ENCODE results near the gene TAAR6.
"Not testable (repeated sequence)": the region's sequence is repeated elsewhere in the genome, so short reads cannot be mapped to it uniquely, and the experiment has no call there.

TAAR6 gene

DNA sequence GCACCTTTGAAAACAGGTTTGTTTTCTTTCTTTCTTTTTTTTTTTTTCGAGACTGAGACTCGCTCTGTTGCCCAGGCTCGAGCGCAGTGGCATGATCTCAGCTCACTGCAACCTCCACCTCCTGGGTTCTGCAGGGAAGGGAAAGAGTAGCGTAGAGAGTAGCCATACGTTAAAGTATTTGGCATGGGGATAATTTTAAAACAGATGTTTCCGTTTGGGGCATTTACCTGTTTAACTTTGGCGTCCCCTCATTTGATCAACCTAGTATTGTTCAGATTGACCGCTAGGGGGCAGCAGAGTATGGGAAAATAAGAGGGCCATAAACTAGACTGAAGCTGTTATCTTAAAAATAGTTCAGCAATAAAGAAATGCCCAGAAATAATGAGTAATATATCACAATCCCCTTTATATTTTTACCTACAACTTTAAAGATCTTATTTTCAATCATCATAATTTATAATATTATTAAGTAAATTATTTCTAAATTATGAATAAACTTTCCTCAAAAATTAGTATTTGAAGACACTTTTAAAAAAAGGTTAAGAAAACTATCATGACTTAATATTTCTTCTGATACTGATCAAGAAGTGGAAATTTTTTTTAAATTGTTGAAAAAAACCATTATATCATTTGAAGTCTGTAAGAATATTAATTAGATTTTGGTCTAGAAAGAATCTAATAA is 39.7 kb upstream of the TAAR6 start:
- H3F3A ChIP-seq (ENCODE audit: insufficient read depth): no peaks in the 10 kb centered on the region
- peak overlapping the region; percentile 72 for H3K4me2 ChIP-seq (ENCODE audit: low read depth, low read length, poor library complexity, severe bottlenecking)
- H3K27me3 ChIP-seq (ENCODE audit: low read length): no peaks in the 10 kb centered on the region
- H3K9ac ChIP-seq (ENCODE audit: low read length): peak overlapping the region; percentile 54
- H3K4me3 ChIP-seq (ENCODE audit: insufficient read depth, low read length, poor library complexity, severe bottlenecking): peak overlapping the region; percentile 22
- H2AFZ ChIP-seq (ENCODE audit: low read depth, low read length, severe bottlenecking): peak overlapping the region; percentile 99
- no peaks in the 10 kb centered on the region for H3K9me2 ChIP-seq (replicated peaks; ENCODE audit: insufficient read depth, low read length)
- TF ChIP-seq EZH2phosphoT487 (conservative IDR thresholded peaks at IDR 0.05; ENCODE audit: low read length): no peak
- TF ChIP-seq, protein P1, sequence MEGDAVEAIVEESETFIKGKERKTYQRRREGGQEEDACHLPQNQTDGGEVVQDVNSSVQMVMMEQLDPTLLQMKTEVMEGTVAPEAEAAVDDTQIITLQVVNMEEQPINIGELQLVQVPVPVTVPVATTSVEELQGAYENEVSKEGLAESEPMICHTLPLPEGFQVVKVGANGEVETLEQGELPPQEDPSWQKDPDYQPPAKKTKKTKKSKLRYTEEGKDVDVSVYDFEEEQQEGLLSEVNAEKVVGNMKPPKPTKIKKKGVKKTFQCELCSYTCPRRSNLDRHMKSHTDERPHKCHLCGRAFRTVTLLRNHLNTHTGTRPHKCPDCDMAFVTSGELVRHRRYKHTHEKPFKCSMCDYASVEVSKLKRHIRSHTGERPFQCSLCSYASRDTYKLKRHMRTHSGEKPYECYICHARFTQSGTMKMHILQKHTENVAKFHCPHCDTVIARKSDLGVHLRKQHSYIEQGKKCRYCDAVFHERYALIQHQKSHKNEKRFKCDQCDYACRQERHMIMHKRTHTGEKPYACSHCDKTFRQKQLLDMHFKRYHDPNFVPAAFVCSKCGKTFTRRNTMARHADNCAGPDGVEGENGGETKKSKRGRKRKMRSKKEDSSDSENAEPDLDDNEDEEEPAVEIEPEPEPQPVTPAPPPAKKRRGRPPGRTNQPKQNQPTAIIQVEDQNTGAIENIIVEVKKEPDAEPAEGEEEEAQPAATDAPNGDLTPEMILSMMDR (IDR thresholded peaks at IDR 0.05; ENCODE audit: insufficient read depth, low read length, poor library complexity, severe bottlenecking): peak; percentile 61
- H3K36me3 ChIP-seq (ENCODE audit: low read length): no peaks in the 10 kb centered on the region
- no peak overlapping the region for H3K27ac ChIP-seq (ENCODE audit: low read depth, low read length)
- no peaks in the 10 kb centered on the region for H4K20me1 ChIP-seq (ENCODE audit: low read depth, low read length)
- H3K79me2 ChIP-seq (ENCODE audit: insufficient read depth, low read length): no peaks in the 10 kb centered on the region
- H3K9me3 ChIP-seq (ENCODE audit: insufficient read depth, low read length): no peaks in the 10 kb centered on the region

DNA sequence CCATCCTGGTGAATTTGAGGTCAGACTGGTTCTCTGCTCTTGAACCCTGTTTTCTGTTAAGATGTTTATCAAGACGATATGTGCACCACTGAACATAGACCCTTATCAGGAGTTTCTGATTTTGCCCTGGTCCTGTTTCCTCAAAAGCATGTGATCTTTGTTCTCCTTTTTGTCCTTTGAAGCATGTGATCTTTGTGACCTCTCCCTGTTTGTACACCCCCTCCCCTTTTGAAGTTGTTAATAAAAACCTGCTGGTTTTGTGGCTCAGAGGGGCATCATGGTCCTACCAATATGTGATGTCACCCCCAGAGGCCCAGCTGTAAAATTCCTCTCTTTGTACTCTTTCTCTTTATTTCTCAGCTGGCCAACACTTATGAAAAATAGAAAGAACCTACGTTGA is 35.6 kb upstream of the TAAR6 start:
- H3K9ac ChIP-seq (ENCODE audit: low read length); H3K4me2 ChIP-seq (ENCODE audit: low read depth, low read length, poor library complexity, severe bottlenecking); H4K20me1 ChIP-seq (ENCODE audit: low read depth, low read length); H3K27ac ChIP-seq (ENCODE audit: low read depth, low read length); H3F3A ChIP-seq (ENCODE audit: insufficient read depth); H3K79me2 ChIP-seq (ENCODE audit: insufficient read depth, low read length); H3K9me3 ChIP-seq (ENCODE audit: insufficient read depth, low read length); H3K36me3 ChIP-seq (ENCODE audit: low read length); H3K27me3 ChIP-seq (ENCODE audit: low read length); H3K9me2 ChIP-seq (replicated peaks; ENCODE audit: insufficient read depth, low read length); H3K4me3 ChIP-seq (ENCODE audit: insufficient read depth, low read length, poor library complexity, severe bottlenecking); H2AFZ ChIP-seq (ENCODE audit: low read depth, low read length, severe bottlenecking): not testable (repeated sequence)

GRCh38 chr6:132537145-132537544 is 33.0 kb upstream of the TAAR6 start:
- Histone ChIP-seq H4K20me1 (ENCODE audit: low read depth, low read length) (no peaks in the 10 kb centered on the region), H3K27ac (ENCODE audit: low read depth, low read length) (no peak overlapping the region), H2AFZ (ENCODE audit: low read depth, low read length, severe bottlenecking) (no peak overlapping the region), H3K27me3 (ENCODE audit: low read length) (no peaks in the 10 kb centered on the region), H3K9me2 (replicated peaks; ENCODE audit: insufficient read depth, low read length) (no peaks in the 10 kb centered on the region), H3K9ac (ENCODE audit: low read length) (no peak overlapping the region), H3K36me3 (ENCODE audit: low read length) (no peaks in the 10 kb centered on the region), H3K4me3 (ENCODE audit: insufficient read depth, low read length, poor library complexity, severe bottlenecking) (no peak overlapping the region), H3F3A (ENCODE audit: insufficient read depth) (no peaks in the 10 kb centered on the region), H3K4me2 (ENCODE audit: low read depth, low read length, poor library complexity, severe bottlenecking) (no peak overlapping the region), H3K9me3 (ENCODE audit: insufficient read depth, low read length) (no peaks in the 10 kb centered on the region), H3K79me2 (ENCODE audit: insufficient read depth, low read length) (no peaks in the 10 kb centered on the region)
- TF ChIP-seq, protein P1 (IDR thresholded peaks at IDR 0.05; ENCODE audit: insufficient read depth, low read length, poor library complexity, severe bottlenecking): no peak
- TF ChIP-seq EZH2phosphoT487 (conservative IDR thresholded peaks at IDR 0.05; ENCODE audit: low read length): no peak

GRCh38 chr6:132537977-132538376 is 32.1 kb upstream of the TAAR6 start, which contains the start of gene TAAR9:
Gene TAAR9 (plus strand): TSS chr6:132538277. CDS start chr6:132538290, 13 bp downstream.
- Histone ChIP-seq H3K79me2 (ENCODE audit: insufficient read depth, low read length) (no peaks in the 10 kb centered on the region), H3K36me3 (ENCODE audit: low read length) (no peaks in the 10 kb centered on the region), H3K9me2 (replicated peaks; ENCODE audit: insufficient read depth, low read length) (no peaks in the 10 kb centered on the region), H4K20me1 (ENCODE audit: low read depth, low read length) (no peaks in the 10 kb centered on the region), H3K4me3 (ENCODE audit: insufficient read depth, low read length, poor library complexity, severe bottlenecking) (no peak within 1 kb of the TSS), H3K9me3 (ENCODE audit: insufficient read depth, low read length) (no peaks in the 10 kb centered on the region), H3K4me2 (ENCODE audit: low read depth, low read length, poor library complexity, severe bottlenecking) (no peak within 1 kb of the TSS), H3F3A (ENCODE audit: insufficient read depth) (no peaks in the 10 kb centered on the region), H3K9ac (ENCODE audit: low read length) (no peak within 1 kb of the TSS), H3K27me3 (ENCODE audit: low read length) (no peaks in the 10 kb centered on the region), H3K27ac (ENCODE audit: low read depth, low read length) (no peak within 1 kb of the TSS), H2AFZ (ENCODE audit: low read depth, low read length, severe bottlenecking) (no peak within 1 kb of the TSS)
- TF ChIP-seq EZH2phosphoT487 (conservative IDR thresholded peaks at IDR 0.05; ENCODE audit: low read length): no peak
- TF ChIP-seq, protein P1 (IDR thresholded peaks at IDR 0.05; ENCODE audit: insufficient read depth, low read length, poor library complexity, severe bottlenecking): no peak
